NT2/D1 (cell line): ENCODE measurements around the gene APOLD1.

Experiments
- DNase-seq: peaks from one replicate; pipeline ENCODE4 v3.0.0-alpha.2; 2011; ENCODE audit warnings: low read depth, low spot score
- H3K27me3 ChIP-seq: 2 replicates; pipeline ENCODE4 v1.6.0; 2011; ENCODE audit warnings: mild to moderate bottlenecking; ENCODE audit not compliant: insufficient read length, insufficient read depth
- H3K36me3 ChIP-seq: 2 replicates; pipeline ENCODE4 v1.6.1; 2011; ENCODE audit warnings: mild to moderate bottlenecking, low read length, mixed read lengths; ENCODE audit not compliant: insufficient read depth, insufficient read length
- H3K4me1 ChIP-seq: 2 replicates; pipeline ENCODE4 v1.5.1; 2011; ENCODE audit not compliant: insufficient read depth, insufficient read length
- H3K4me3 ChIP-seq: 2 replicates; pipeline ENCODE4 v1.5.1; 2011; ENCODE audit warnings: low read depth; ENCODE audit not compliant: insufficient read length
- H3K9ac ChIP-seq: 2 replicates; pipeline ENCODE4 v1.6.0; 2011; ENCODE audit warnings: low read depth; ENCODE audit not compliant: insufficient read length
- H3K9me3 ChIP-seq: 2 replicates; pipeline ENCODE4 v1.5.1; 2011; ENCODE audit warnings: mild to moderate bottlenecking, low read length; ENCODE audit not compliant: insufficient read depth
- SUZ12 ChIP-seq: IDR thresholded peaks from 2 replicates; pipeline ENCODE4 v1.6.1; 2011; ENCODE audit not compliant: insufficient read length, insufficient read depth; ENCODE audit errors: extremely low read depth
- YY1 ChIP-seq: IDR thresholded peaks from 2 replicates; pipeline ENCODE4 v1.6.1; 2011; ENCODE audit not compliant: insufficient read length, insufficient read depth
- ZNF274 ChIP-seq: IDR thresholded peaks from 2 replicates; pipeline ENCODE4 v1.6.1; 2011; ENCODE audit warnings: mild to moderate bottlenecking, low read depth, low read length

Gene APOLD1

GRCh38 chr12:12747278-12747677 is 38.2 kb upstream of the APOLD1 start:
- Histone ChIP-seq H3K27me3 (no peaks in the 10 kb centered on the region), H3K4me3 (no peak overlapping the region), H3K36me3 (no peaks in the 10 kb centered on the region), H3K9me3 (no peaks in the 10 kb centered on the region; the same call in 1 of the 2 replicates), H3K4me1 (peaks cover 2% of the 10 kb centered on the region), H3K9ac (no peak overlapping the region)
- DNase-seq: no peak
- TF ChIP-seq SUZ12 (no peak), YY1 (no peak), ZNF274 (no peak)

- Histone ChIP-seq H3K27me3 (no peaks in the 10 kb centered on the region), H3K9ac (no peak overlapping the region), H3K9me3 (no peaks in the 10 kb centered on the region; the same call in 1 of the 2 replicates), H3K4me3 (no peak overlapping the region), H3K4me1 (peaks cover 2% of the 10 kb centered on the region), H3K36me3 (no peaks in the 10 kb centered on the region)
- TF ChIP-seq SUZ12 (no peak), YY1 (no peak), ZNF274 (no peak)
- DNase-seq: no peak
Measured at GRCh38 chr12:12748044-12748443, 37.4 kb upstream of the APOLD1 start.

GRCh38 chr12:12749433-12749832 is 36.0 kb upstream of the APOLD1 start:
- Histone ChIP-seq H3K9me3 (no peaks in the 10 kb centered on the region; the same call in 1 of the 2 replicates), H3K9ac (no peak overlapping the region), H3K36me3 (no peaks in the 10 kb centered on the region), H3K4me3 (no peak overlapping the region), H3K27me3 (no peaks in the 10 kb centered on the region), H3K4me1 (peaks cover 2% of the 10 kb centered on the region)
- no peak for DNase-seq
- no peak for TF ChIP-seq ZNF274
- no peak for TF ChIP-seq YY1
- TF ChIP-seq SUZ12: no peak

- no peaks in the 10 kb centered on the region for H3K4me1 ChIP-seq
- no peaks in the 10 kb centered on the region for H3K36me3 ChIP-seq
- H3K27me3 ChIP-seq: no peaks in the 10 kb centered on the region
- no peak for TF ChIP-seq ZNF274
- no peak for TF ChIP-seq YY1
- TF ChIP-seq SUZ12: no peak
- no peak overlapping the region for H3K9ac ChIP-seq
- H3K4me3 ChIP-seq: no peak overlapping the region
- H3K9me3 ChIP-seq: no peaks in the 10 kb centered on the region
- no peak for DNase-seq
Measured at GRCh38 chr12:12755923-12756322, 29.5 kb upstream of the APOLD1 start.

- Histone ChIP-seq H3K4me3 (no peak overlapping the region), H3K4me1 (no peaks in the 10 kb centered on the region)
Measured at GRCh38 chr12:12757121-12757520, 28.3 kb upstream of the APOLD1 start.

GRCh38 chr12:12759234-12759915 is 26.1 kb upstream of the APOLD1 start:
- Histone ChIP-seq H3K36me3 (no peaks in the 10 kb centered on the region), H3K27me3 (no peaks in the 10 kb centered on the region), H3K4me3 (no peak overlapping the region), H3K9ac (no peak overlapping the region), H3K4me1 (no peaks in the 10 kb centered on the region), H3K9me3 (no peaks in the 10 kb centered on the region)
- DNase-seq: no peak
- TF ChIP-seq ZNF274 (no peak), SUZ12 (no peak), YY1 (no peak)

More at GRCh38 chr12:12757121-12757520, 28.3 kb upstream of the APOLD1 start:
- TF ChIP-seq ZNF274 (no peak), SUZ12 (no peak), YY1 (no peak)
- H3K36me3 ChIP-seq: no peaks in the 10 kb centered on the region
- H3K27me3 ChIP-seq: no peaks in the 10 kb centered on the region
- no peak overlapping the region for H3K9ac ChIP-seq
- H3K9me3 ChIP-seq: no peaks in the 10 kb centered on the region
- DNase-seq: no peak

GRCh38 chr12:12764824-12765223 is 20.6 kb upstream of the APOLD1 start:
- H3K4me1 ChIP-seq: no peaks in the 10 kb centered on the region
- no peaks in the 10 kb centered on the region for H3K27me3 ChIP-seq
- H3K9ac ChIP-seq: no peak overlapping the region
- H3K9me3 ChIP-seq: no peaks in the 10 kb centered on the region
- no peak for DNase-seq
- H3K4me3 ChIP-seq: no peak overlapping the region
- TF ChIP-seq SUZ12 (no peak), YY1 (peak; percentile 23)
- no peaks in the 10 kb centered on the region for H3K36me3 ChIP-seq

- Histone ChIP-seq H3K9ac (no peak overlapping the region), H3K36me3 (no peaks in the 10 kb centered on the region), H3K4me3 (no peak overlapping the region), H3K9me3 (peaks cover 13% of the 10 kb centered on the region), H3K4me1 (no peaks in the 10 kb centered on the region), H3K27me3 (no peaks in the 10 kb centered on the region)
- TF ChIP-seq SUZ12: no peak
- no peak for TF ChIP-seq YY1
- TF ChIP-seq ZNF274: no peak
- no peak for DNase-seq
Measured at GRCh38 chr12:12770262-12770661, 15.2 kb upstream of the APOLD1 start.
